ENCODE results near the gene SHROOM2.

The SHROOM2 gene

DNA sequence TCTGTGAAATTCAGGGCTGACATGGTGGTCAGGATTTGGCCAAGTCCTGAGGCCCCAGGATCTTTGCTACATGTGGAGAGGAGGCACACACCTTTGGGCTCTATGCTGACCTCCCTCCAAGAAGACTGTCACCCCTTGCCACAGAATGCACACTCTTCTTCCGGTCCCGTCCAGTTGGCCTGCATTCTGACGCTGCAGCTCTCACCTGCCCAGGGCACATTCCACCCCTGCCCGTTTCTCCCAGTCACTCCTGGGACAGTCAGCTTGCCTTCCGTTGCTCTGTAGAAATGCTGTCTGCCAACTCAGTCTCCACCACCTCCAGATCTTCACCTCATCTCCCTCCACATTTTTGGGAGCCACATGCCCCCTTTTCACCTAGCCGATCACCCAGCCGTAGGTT lies 76.7 kb downstream of the SHROOM2 start:
- H3K27me3 ChIP-seq (ENCODE audit: insufficient read depth, poor library complexity, severe bottlenecking): no peaks in the 10 kb centered on the region
- TF ChIP-seq POLR2AphosphoS5 (IDR thresholded peaks at IDR 0.05; ENCODE audit: low read depth) (no peak), SPI1 (IDR thresholded peaks at IDR 0.05; ENCODE audit: borderline replicate concordance, low read depth) (no peak), GABPA (IDR thresholded peaks at IDR 0.05; ENCODE audit: low read depth) (no peak)
- TF ChIP-seq, protein P1, sequence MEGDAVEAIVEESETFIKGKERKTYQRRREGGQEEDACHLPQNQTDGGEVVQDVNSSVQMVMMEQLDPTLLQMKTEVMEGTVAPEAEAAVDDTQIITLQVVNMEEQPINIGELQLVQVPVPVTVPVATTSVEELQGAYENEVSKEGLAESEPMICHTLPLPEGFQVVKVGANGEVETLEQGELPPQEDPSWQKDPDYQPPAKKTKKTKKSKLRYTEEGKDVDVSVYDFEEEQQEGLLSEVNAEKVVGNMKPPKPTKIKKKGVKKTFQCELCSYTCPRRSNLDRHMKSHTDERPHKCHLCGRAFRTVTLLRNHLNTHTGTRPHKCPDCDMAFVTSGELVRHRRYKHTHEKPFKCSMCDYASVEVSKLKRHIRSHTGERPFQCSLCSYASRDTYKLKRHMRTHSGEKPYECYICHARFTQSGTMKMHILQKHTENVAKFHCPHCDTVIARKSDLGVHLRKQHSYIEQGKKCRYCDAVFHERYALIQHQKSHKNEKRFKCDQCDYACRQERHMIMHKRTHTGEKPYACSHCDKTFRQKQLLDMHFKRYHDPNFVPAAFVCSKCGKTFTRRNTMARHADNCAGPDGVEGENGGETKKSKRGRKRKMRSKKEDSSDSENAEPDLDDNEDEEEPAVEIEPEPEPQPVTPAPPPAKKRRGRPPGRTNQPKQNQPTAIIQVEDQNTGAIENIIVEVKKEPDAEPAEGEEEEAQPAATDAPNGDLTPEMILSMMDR (IDR thresholded peaks at IDR 0.05; ENCODE audit: insufficient read depth, low read length): no peak
- TF ChIP-seq, protein P2, sequence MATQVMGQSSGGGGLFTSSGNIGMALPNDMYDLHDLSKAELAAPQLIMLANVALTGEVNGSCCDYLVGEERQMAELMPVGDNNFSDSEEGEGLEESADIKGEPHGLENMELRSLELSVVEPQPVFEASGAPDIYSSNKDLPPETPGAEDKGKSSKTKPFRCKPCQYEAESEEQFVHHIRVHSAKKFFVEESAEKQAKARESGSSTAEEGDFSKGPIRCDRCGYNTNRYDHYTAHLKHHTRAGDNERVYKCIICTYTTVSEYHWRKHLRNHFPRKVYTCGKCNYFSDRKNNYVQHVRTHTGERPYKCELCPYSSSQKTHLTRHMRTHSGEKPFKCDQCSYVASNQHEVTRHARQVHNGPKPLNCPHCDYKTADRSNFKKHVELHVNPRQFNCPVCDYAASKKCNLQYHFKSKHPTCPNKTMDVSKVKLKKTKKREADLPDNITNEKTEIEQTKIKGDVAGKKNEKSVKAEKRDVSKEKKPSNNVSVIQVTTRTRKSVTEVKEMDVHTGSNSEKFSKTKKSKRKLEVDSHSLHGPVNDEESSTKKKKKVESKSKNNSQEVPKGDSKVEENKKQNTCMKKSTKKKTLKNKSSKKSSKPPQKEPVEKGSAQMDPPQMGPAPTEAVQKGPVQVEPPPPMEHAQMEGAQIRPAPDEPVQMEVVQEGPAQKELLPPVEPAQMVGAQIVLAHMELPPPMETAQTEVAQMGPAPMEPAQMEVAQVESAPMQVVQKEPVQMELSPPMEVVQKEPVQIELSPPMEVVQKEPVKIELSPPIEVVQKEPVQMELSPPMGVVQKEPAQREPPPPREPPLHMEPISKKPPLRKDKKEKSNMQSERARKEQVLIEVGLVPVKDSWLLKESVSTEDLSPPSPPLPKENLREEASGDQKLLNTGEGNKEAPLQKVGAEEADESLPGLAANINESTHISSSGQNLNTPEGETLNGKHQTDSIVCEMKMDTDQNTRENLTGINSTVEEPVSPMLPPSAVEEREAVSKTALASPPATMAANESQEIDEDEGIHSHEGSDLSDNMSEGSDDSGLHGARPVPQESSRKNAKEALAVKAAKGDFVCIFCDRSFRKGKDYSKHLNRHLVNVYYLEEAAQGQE (IDR thresholded peaks at IDR 0.05; ENCODE audit: insufficient replicate concordance, low read depth): no peak
- DNase-seq (ENCODE audit: low read depth in 1 of 2, low spot score in 1 of 2): no peak
- no peak overlapping the region for H3K4me3 ChIP-seq (replicated peaks; ENCODE audit: insufficient read depth, low read length)
- H3K27ac ChIP-seq (replicated peaks): no peak overlapping the region

DNA sequence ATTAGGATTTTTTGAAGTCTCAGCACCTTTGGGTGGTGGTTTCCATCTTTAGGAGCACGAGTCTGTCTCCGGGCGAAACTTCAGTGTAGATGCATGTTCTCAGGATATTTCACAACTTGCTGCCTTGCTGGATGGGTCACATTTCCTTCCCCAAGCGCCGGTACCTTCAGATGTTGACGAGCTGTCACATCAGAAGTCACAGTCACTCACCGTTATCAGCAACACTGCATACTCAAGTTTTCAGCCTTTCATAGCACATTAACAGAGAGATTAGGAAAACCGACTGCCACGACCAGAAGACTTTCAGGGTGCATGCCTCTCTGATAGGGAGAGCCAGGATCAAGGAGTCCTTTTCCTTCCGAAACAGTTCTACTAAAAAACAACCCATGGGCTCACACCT lies 77.8 kb downstream of the SHROOM2 start:
- no peak overlapping the region for H3K4me3 ChIP-seq (replicated peaks; ENCODE audit: insufficient read depth, low read length)
- TF ChIP-seq SPI1 (IDR thresholded peaks at IDR 0.05; ENCODE audit: borderline replicate concordance, low read depth): no peak
- TF ChIP-seq GABPA (IDR thresholded peaks at IDR 0.05; ENCODE audit: low read depth): no peak
- TF ChIP-seq POLR2AphosphoS5 (IDR thresholded peaks at IDR 0.05; ENCODE audit: low read depth): no peak
- TF ChIP-seq, protein P1 (IDR thresholded peaks at IDR 0.05; ENCODE audit: insufficient read depth, low read length): no peak
- TF ChIP-seq, protein P2 (IDR thresholded peaks at IDR 0.05; ENCODE audit: insufficient replicate concordance, low read depth): no peak
- H3K27me3 ChIP-seq (ENCODE audit: insufficient read depth, poor library complexity, severe bottlenecking): no peaks in the 10 kb centered on the region
- DNase-seq (ENCODE audit: low read depth in 1 of 2, low spot score in 1 of 2): no peak
- H3K27ac ChIP-seq (replicated peaks): no peak overlapping the region

DNA sequence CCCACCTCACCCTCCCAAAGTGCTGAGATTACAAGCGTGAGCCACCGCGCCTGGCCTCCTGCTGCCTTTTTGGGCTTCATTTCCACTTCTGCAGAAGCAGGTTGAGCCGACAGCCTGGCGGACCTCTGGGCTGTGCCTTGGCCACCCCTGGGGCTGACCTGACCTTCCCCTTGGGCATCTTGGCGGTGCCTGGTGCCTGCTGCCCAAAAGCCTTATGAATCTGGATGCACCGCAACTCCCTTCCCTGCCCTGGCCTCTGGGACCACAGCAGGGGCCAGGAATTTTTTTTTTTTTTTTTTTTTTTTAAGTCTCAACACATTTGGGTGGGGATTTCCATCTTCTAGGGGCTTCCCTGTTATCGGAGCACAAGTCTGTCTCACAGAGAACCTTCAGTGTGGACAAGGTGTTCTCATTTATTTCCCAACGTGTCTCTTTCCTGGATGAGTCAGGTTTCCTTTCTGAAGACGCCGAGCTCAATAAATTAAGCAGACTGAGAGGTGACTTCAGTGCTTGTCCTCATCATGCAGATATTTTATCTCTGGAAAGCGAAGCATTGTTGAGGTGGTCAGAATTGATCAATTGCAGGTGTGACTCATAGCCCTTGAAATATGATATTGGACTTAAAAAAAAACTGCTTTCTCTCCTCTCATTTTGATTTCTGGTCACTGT lies 79.7 kb downstream of the SHROOM2 start:
- H3K4me3 ChIP-seq (replicated peaks; ENCODE audit: insufficient read depth, low read length): no peak overlapping the region
- TF ChIP-seq, protein P1 (IDR thresholded peaks at IDR 0.05; ENCODE audit: insufficient read depth, low read length): no peak
- TF ChIP-seq POLR2AphosphoS5 (IDR thresholded peaks at IDR 0.05; ENCODE audit: low read depth) (no peak), SPI1 (IDR thresholded peaks at IDR 0.05; ENCODE audit: borderline replicate concordance, low read depth) (no peak), GABPA (IDR thresholded peaks at IDR 0.05; ENCODE audit: low read depth) (no peak)
- TF ChIP-seq, protein P2 (IDR thresholded peaks at IDR 0.05; ENCODE audit: insufficient replicate concordance, low read depth): no peak
- no peak for DNase-seq (ENCODE audit: low read depth in 1 of 2, low spot score in 1 of 2)
- H3K27me3 ChIP-seq (ENCODE audit: insufficient read depth, poor library complexity, severe bottlenecking): no peaks in the 10 kb centered on the region
- no peak overlapping the region for H3K27ac ChIP-seq (replicated peaks)

Measured in HL-60 (cell line).